K562 (cell line): ENCODE data around the gene NHLRC2.

Experiments used
- DLX4 ChIP-seq: fragments of 250-450 bp; sonication (Bioruptor Pico); IDR thresholded peaks from 2 replicates; pipeline ENCODE4 v1.6.1; 2021; ENCODE audit warnings: mild to moderate bottlenecking
- FOS ChIP-seq: IDR thresholded peaks from 3 replicates; pipeline ENCODE4 v1.6.1; 2011; ENCODE audit not compliant: insufficient read length; ENCODE audit errors: extremely low read depth

GRCh38 chr10:113916053-113916452, 61.6 kb downstream of the NHLRC2 start:
- no peak for TF ChIP-seq FOS
- TF ChIP-seq DLX4 (CRISPR knock-in tag), result no peak
